ENCODE data around the gene ANKH.

The ANKH gene

DNA sequence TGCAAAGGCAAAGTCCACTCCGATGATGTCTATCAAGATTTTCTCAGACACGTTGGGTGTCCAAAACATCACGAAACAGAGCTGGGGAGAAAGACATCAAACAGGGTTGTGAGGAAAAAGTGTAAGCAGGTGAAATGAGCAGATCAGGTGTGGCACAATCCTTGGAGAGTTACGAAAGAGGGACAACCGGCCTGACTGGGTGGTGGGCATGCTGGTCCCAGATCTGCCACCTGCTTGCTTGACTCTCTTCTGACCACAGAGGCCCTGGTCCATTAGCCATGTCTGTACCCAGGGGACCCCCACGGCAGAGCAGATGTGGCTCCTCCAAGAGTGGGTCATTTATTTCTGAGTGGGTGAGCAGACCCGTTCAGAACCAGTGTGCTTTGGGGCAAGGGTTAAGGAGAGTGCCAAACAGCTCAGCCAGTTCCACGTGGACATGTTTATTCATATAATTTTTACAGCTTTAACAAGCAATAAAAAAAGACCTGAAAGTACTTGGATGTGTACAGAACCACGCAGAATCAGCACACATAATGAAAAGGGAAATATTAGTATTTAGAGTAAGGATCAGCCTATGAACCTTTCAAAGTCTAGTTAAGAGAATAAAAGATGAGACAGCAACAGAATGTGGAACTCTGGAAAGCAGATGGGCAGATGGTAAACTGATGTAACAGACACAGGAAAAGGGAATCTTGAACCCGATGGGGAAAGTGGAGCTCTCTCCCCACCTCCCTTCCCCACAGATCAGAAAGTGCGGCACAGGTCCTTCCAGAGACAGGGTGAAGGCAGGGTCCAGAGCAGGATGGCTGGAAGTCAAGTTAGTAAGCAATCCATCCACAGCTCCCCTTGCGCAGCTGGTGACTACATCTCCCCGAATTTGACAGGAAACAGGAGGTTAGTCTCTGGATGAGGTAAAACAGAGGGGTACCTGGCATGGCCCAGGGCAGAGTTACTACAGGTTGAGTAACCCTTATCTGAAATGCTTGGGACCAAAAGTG lies 154.5 kb downstream of the ANKH start:
- DNase-seq = no peak
- in situ Hi-C loops (cut with HindIII; ENCODE audit: low pct_ligation_motif_present, low pct_unique_long_range_greater_than_20kb, low sequenced_read_pairs) = no loop called here

DNA sequence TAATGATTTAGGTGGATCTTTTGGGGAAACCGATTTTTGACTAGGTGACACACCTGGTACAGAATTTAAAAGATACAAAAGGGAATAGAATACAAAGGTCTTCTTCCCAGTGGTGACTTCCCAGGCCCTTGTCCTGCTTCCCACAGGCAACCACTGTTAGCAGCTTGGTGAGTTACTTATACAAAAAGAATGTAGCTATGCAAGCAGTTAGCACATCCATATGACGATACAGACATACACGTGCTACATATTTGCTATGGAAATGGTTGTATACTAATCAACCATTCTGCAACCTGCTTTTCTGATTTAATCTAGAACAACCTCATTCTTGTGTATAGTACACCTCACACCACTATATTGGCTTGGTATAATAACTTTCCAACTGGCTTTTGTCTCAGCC lies 156.1 kb downstream of the ANKH start:
- in situ Hi-C loops (cut with HindIII; ENCODE audit: low pct_ligation_motif_present, low pct_unique_long_range_greater_than_20kb, low sequenced_read_pairs) = no loop called here
- no peak for DNase-seq

DNA sequence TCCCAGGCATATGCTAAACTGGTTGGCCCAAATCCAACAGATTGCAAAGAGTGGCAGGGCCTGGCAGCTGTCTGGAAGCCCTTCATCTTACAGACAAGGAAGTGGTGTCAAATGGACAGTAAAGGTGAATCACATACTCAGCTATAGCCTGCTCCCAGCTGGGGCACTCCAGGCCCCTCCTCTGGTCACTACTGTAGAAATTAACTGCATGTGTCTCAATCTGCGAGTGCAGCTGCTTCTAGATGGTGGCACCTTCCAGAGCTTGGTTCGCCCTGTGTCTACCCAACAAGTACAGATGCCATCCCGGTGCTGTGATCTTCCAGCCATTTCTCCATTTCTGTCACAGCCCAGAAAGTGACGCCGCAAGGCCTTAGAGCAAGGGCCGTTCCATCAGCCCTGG lies 156.9 kb downstream of the ANKH start:
- in situ Hi-C loops (cut with HindIII; ENCODE audit: low pct_ligation_motif_present, low pct_unique_long_range_greater_than_20kb, low sequenced_read_pairs) = no loop called here
- DNase-seq = no peak

DNA sequence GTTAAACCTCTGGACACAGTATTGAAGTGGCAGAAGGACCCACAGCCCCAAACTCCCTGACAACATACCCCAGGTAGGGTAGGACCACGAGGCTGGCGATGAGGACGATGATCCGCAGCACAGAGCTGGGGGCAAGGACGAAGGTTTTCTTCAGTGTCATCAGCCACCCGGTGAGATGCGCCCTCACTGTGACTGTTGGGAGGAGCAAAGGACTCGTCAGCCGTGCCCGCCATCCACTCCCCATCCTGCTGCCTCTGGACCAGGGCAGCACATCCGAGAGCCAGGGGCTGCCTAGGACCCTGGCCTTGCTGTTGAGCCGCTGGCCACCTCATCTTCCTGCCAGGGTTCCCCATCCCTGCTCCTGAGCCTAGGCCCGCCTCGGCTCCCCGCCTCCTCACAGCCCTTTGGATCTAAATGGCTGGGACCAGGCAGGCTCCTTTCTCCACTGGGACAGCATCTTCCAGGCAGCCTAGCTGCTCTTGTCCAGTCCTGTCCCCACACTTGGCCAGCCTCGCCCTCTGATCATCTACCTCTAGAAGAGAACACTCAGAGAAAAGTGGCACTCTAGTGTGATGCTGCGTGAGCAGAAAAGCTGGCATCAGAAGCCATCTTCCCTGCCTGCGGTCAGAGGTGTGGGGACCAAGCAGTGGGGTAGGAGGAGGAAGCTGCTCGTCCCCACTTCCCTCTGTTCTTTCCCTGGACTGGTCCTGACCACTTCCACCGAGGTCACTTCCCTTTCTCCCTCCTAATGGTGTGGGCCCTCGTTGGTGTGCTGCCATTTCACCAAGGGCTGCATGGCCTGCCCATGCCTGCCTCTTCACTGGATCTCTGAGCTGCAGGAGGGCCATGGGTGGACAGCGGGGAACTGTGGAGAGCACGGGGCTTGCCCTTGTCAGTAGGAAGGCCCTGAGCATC lies 157.8 kb downstream of the ANKH start:
- DNase-seq = no peak
- in situ Hi-C loops (cut with HindIII; ENCODE audit: low pct_ligation_motif_present, low pct_unique_long_range_greater_than_20kb, low sequenced_read_pairs) = no loop called here

DNA sequence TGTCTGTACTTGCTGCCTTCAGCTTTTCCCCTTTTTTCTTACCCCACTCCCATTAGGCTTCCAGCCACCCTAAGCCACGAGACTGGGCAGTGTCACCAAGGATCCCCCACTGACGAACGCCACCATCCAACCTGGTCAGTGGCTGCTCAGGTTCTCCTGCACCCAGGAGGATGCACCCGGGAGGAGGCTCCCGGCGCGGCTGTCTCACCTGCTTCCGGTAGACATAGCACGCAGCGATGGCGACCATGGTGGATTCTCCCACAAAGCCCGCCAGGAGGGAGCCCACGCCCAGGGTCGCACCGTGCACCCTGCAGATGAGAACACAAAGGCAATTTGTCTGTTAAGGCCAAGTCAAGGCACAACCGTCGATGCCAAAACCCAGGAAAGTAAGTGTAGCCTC lies 158.9 kb downstream of the ANKH start:
- no peak for DNase-seq
- in situ Hi-C loops (cut with HindIII; ENCODE audit: low pct_ligation_motif_present, low pct_unique_long_range_greater_than_20kb, low sequenced_read_pairs) = no loop called here

DNA sequence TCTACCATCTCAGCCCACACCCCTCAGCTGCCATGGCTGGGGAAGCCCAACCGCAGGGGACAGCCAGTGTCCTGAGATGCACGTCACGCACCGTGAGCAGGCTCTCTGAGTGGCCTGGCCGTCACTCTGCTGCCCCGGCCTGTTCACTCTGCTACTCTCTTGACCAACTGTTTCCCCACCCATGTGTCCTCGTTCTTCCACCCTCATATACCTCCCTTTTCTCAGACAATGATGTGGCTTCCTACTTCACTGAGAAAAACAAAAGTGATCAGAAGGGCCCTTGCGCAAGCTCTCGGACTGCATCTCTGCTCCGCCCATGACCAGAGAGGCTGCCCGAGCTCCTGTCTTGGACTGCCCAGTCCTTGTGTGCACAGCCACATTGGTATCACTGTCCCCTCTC lies 159.4 kb downstream of the ANKH start:
- DNase-seq = no peak
- in situ Hi-C loops (cut with HindIII; ENCODE audit: low pct_ligation_motif_present, low pct_unique_long_range_greater_than_20kb, low sequenced_read_pairs) = no loop called here

DNA sequence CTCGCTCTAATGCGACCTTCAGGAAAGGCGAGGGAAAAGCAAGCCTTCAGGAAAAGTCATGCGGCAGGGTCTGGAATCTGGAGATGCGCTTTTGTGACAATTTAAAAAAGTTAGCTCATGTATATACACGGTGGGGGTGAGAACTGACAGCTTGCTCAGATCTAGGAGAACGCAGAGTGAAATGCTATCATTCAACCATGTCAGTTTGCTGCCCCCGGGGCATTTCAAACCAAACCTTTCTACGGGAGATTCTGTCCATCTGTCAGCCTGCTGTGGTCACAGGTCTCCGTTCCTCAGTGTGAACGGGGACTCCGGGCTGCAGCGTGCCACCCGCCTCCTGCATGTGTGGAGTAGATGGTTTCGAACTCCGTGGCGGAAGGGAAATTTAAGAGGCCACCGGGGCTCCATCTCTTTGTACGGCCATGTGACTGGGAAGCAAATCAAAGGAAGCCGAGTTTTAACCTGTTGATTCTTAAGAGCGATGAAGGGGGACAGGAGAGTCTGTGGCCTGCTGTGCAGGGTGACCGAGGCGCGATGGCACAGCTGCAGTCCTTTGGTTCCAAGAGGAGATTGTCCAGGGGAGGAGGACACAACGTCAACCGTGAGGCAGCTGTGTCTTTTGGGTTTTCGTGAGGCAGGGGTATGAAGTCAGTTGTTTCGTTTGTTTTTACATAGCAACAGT lies 161.1 kb downstream of the ANKH start:
- in situ Hi-C loops (cut with HindIII; ENCODE audit: low pct_ligation_motif_present, low pct_unique_long_range_greater_than_20kb, low sequenced_read_pairs) = no loop called here
- DNase-seq = no peak

DNA sequence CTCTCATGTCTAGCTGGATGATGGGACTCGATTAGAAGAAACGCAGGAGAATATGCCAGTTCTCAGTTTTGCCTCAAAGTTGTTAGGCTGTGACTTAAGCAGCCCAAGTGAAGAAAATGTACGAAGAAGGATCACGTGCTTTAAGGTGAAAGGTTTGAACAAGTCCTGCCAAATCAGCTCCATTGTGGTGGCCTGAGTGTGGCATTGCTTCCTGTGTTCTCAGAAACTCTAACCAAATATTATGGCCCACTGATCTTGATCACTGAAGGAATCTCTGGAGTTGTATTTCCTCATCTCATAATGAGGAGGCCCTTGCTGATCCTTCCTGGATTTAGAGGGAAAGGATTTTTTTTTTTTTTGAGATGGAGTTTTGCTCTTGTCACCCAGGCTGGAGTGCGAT lies 163.0 kb downstream of the ANKH start:
- in situ Hi-C loops (cut with HindIII; ENCODE audit: low pct_ligation_motif_present, low pct_unique_long_range_greater_than_20kb, low sequenced_read_pairs) = no loop called here

DNA sequence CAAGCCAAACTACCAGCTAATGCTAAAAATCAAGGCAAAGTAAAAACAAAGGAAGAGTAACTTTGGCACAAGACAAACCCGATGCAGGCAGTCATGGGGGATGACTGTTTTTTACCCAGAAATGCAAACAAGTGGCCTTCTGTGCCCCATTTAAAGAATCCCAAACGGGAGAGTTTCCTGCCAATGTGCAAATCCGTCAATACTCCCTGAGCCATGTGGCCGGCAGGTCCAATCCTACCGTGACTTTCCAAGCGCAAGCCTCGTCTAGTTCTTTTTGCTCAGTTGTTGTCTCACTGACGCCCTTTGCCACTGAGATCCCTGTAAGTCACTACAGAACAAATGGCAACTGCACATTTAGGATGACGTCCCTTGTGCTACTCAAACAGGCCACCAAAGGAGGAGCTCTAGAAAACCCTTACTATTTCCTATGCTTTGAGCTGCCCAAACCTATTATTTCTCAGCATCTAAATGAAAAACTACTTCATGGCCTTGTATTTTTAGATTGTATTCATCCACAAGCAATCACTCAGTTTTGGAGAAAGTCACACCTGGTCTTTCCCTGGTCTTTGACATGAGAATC lies 163.7 kb downstream of the ANKH start:
- no peak for DNase-seq
- in situ Hi-C loops (cut with HindIII; ENCODE audit: low pct_ligation_motif_present, low pct_unique_long_range_greater_than_20kb, low sequenced_read_pairs) = no loop called here

More for the DNA sequence above, 163.0 kb downstream of the ANKH start:
- DNase-seq = no peak

DNA sequence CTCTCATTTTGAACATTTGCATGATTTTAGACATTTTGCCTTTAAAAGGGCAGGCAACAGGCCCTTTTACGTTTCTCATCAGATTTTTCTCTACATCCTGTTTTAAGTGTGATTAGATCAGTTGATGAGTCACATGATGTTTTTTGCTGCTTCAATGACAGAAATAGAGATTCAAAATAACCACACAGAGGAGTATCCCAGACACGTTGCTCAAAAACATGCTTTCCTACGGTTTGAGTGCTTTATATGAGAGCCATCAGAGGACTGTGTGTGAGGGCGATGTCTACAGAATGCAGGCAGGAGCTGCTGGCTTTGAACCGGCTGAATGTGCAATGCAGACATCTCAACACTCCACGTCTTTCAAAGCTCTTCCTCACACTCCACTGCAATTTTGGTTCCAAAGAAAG lies 165.0 kb downstream of the ANKH start:
- in situ Hi-C loops (cut with HindIII; ENCODE audit: low pct_ligation_motif_present, low pct_unique_long_range_greater_than_20kb, low sequenced_read_pairs) = no loop called here
- no peak for DNase-seq

DNA sequence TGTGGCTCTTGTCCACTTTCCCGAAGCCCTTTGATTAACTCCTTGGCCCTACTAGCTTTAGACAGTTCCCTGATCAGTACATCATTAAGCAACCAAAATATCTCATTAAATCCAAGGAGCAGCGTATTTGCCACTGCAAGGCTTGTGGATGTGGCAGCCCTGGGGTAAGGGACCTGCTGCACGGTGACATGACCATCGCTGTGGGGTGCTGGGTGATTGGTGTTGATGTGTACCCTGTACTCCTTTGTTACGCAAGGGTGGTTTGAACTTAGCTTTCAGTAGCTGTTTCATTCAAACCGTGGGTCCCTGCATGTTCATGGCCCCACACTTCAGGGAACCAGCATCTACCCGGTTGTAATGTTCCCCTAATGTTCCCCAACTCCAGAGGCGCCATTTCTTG lies 166.0 kb downstream of the ANKH start:
- in situ Hi-C loops (cut with HindIII; ENCODE audit: low pct_ligation_motif_present, low pct_unique_long_range_greater_than_20kb, low sequenced_read_pairs) = no loop called here
- no peak for DNase-seq

DNA sequence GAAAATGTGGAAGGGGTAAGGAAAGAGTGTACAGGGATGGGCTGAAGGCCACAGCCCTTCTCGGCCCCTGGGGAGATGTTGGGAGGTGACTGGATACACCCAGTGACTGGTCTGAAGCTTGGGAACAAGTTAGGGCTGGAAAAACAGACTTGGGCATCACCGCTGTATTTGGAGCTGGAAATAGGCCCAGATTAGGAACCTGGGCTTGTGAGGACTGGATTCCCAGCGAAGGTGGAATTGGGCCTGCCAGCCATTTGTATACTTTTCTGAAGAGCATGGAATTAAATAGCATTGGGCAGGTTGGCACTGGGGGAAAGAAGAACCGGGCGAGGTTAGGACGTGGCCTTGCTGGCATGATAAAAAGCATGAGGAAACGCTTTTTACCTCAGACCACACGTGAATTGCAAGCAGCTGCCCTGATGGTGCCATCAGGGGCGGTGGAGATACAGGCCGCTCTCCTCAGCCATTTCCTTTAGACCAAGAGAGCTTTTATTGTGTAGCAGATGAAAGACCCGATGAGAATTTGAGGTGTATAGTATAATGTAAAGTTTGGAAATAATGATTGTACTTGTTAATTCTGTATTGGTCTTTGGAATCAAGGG lies 169.2 kb downstream of the ANKH start:
- DNase-seq = no peak
- in situ Hi-C loops (cut with HindIII; ENCODE audit: low pct_ligation_motif_present, low pct_unique_long_range_greater_than_20kb, low sequenced_read_pairs) = no loop called here

DNA sequence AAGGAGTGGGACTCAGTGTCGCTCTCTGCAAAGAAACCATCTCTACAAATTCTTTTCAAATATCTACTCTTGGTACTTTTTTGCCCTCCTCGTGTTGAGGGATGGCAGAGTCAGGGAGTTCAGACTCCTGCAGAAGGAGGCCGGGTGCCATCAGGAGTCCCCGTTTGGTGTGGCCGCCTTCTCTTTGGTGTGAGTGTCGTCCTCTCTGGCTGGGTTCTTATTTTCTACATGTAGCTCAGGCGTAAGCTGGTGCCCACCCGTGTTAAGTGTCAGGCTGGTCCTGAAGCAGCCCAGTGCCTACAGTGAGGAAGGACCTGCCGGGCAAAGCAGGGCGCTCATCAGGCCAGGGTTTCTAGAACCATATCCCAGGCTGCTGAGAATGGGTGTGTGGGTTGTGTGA lies 170.0 kb downstream of the ANKH start:
- no peak for DNase-seq
- in situ Hi-C loops (cut with HindIII; ENCODE audit: low pct_ligation_motif_present, low pct_unique_long_range_greater_than_20kb, low sequenced_read_pairs) = no loop called here

DNA sequence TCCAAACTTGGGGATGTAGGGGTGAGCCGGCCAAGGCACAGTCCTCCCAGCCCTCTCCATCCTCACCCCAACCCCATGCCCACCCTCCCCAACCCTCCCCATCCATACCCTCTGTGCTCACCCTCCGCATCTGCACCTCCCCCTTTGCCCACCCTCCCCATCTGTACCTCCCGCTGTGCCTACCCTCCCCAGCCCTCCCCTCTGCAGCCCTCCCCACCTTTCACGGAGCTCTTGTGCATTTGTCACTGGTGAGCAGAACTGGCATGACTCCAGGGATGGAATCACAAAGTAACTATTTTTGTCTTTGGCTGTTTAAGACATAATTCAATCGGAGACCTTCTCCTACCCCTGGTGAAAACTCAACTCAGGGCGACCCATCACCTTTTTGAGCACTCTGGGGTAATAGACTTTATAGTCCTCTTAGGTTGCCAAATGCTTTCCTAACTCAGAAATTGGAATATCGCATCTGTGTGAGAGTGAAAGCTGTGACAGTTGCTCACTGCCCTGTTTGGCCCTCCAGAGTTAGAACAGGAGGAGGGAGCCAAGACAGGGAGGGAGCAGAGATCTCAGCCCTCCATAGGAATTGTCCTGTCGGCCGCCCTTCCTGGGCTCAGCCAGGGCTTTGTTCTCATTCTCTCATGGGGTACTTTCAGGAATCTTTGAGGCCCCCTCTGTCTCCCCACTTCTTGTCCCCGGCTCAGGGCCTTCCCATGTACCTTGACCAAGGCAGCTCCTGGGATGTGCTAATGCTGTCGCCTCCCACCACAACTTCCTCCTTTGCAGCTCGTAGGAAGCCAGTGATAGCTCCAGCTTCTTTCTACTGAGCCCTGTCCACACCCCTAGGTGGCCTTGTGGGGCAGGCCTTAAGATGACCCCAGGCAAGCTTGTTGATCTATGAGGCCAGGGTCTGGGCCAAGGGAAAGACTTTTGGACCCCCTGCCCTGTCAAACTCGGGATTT lies 170.8 kb downstream of the ANKH start:
- in situ Hi-C loops (cut with HindIII; ENCODE audit: low pct_ligation_motif_present, low pct_unique_long_range_greater_than_20kb, low sequenced_read_pairs) = no loop called here

DNA sequence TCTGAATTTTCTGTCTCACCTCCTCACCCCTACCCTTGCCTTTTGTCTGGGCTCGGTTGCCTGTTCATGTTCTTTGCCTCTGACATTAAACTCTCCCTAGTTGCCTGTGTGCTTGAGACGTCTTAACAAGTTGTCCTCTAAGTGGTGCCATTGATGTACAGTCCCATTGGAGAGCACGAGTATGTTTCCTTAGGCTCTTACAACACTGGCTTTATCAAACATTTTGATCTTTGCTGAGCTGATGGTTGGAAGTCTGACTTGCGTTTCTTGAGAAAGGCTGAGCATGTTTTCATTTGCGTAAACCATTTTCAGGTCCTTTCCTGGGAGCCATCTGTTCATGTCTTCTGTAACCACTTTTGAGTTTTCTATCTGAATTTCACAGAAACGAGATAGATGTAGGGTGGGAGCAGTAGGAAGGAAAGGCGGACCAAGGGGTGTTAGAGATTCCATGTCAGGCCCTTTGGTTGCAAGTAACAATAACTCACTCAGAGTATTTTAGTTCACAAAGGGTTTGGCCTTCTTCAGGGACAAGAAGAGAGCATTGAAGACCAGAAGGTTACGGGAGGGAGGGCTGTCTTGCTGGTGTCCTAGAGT lies 171.7 kb downstream of the ANKH start:
- in situ Hi-C loops (cut with HindIII; ENCODE audit: low pct_ligation_motif_present, low pct_unique_long_range_greater_than_20kb, low sequenced_read_pairs) = no loop called here
- DNase-seq = no peak

More for the DNA sequence above, 170.8 kb downstream of the ANKH start:
- no peak for DNase-seq

DNA sequence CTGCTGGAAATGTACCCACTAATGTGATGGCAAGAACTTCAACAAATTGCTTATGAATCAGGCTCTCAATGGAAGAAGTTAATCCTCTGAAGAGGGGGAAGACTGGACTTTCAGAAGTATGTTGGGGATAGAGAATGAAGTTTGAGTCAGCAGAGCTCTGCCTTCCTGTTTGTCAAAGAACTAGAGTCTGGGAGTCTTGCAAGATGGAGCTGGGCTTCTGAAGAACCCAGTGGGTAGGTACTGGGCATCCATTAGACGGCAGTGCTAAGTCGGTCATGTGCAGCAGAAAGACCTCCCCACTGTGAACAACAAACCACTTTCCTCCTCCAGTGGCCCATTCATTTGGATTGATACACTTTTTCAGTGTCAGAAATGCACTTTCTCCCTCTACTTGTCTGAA lies 172.4 kb downstream of the ANKH start:
- DNase-seq = no peak
- in situ Hi-C loops (cut with HindIII; ENCODE audit: low pct_ligation_motif_present, low pct_unique_long_range_greater_than_20kb, low sequenced_read_pairs) = no loop called here

DNA sequence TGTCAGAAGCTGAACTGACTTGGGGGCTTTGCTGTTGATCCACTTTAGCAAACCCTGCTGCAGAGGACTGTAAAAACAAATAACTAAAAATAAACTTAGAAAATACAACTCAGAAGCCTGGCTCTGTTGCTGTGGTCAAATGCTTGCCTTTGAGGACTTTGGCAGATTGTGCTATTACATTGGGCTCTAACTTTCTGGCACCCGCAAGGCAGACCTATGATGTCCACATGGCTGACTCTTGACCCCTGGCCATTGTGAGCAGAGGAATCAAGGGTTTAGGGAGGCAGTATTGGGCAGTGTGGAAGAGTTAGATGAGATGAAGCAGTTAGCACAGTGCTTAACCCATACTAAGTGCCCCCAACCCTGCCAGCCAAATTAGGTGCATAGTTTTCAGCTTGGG lies 173.1 kb downstream of the ANKH start:
- DNase-seq = no peak
- in situ Hi-C loops (cut with HindIII; ENCODE audit: low pct_ligation_motif_present, low pct_unique_long_range_greater_than_20kb, low sequenced_read_pairs) = no loop called here

Measured in ACHN (cell line).